Measurements from ENCODE around the gene L1CAM. TPM values are rescaled to one million over a fixed set of nuclear protein-coding genes. Genes with fewer than 3 reads are reported as not detected.

The L1CAM gene
- total and polyA plus RNA-seq, 9 of the 15 experiments (the other 6 are each of a cell fraction or from before 2014, with no cell fraction given), result 0.09 to 0.86 (median 0.26) TPM; not detected in 3

GRCh38 chrX:153927922-153928760 lies 42.2 kb upstream of the L1CAM start (continued):
- TF ChIP-seq PYGO2 (tag; IDR thresholded peaks at IDR 0.05) (no peak), E2F1 (CRISPR knock-in tag; IDR thresholded peaks at IDR 0.05) (peak; percentile 78), PPARD (CRISPR knock-in tag; IDR thresholded peaks at IDR 0.05) (no peak), NKRF (IDR thresholded peaks at IDR 0.05; ENCODE audit: borderline replicate concordance) (no peak; the same call in 1 of the 2 replicates), ZBTB40 (IDR thresholded peaks at IDR 0.05) (peak; percentile 78), ZBTB40 (CRISPR knock-in tag; IDR thresholded peaks at IDR 0.05) (no peak), NRF1 (conservative IDR thresholded peaks at IDR 0.05 in 1 of 2, IDR thresholded peaks at IDR 0.05 in 1 of 2) (peak; percentile 97), PTTG1 (tag; IDR thresholded peaks at IDR 0.05; ENCODE audit: low read depth) (no peak), MEIS2 (IDR thresholded peaks at IDR 0.05; ENCODE audit: partially characterized antibody) (peak; percentile 74), EGR1 (conservative IDR thresholded peaks at IDR 0.05) (peak; percentile 65)

All from K562 (cell line).